ENCODE data around the gene NUDT14.

NUDT14 gene

GRCh38 chr14:105124823-105125222 lies 56.3 kb downstream of the NUDT14 start:
- no peak for DNase-seq

- no peak for DNase-seq
Measured at GRCh38 chr14:105123981-105124765, 56.9 kb downstream of the NUDT14 start.

DNA sequence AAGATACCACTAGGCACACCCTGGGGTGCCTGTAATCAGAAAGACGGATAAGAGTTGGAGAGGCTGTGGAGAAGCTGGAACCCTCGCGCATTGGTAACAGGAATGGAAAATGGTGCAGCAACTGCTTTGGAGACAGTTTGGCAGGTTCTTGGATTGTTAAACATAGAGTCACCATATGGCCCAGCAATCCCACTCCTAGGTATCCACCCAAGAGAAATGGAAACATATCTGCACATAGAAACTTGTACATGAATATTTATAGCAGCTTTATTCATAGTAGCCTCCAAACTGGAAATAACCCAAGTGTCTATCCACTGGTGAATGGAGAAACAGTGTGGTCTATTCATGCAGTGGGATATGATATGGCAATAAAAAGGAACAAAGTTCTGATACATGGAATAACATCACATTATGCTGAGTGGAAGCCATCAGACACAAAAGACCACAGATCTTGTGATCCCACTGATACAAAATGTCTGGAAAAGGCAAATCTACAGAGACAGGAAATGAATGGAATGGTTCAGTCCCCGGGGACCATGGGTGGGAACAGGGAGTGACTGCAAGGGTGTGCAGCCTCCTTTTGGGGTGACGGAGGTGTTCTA lies 57.9 kb downstream of the NUDT14 start:
- no peak for DNase-seq

Data from NCI-H526 (cell line).